ENCODE measurements around the gene OR2AP1. TPM values are rescaled to one million over a fixed set of nuclear protein-coding genes. Genes with fewer than 3 reads are reported as not detected.

OR2AP1 gene
- total and polyA plus RNA-seq, 2 donors (not counting 3 experiments of a cell fraction or from before 2014, with no cell fraction given) = not detected

GRCh38 chr12:55614764-55615163 lies 42.5 kb downstream of the OR2AP1 start:
- Histone ChIP-seq H3K36me3 (ENCODE audit: control insufficient read depth in 2 of 2, extremely low read depth in 1 of 2, insufficient read depth in 2 of 2, low read length in 2 of 2) (no peaks in the 10 kb centered on the region), H2AFZ (ENCODE audit: low read depth, low read length) (no peak overlapping the region), H3K9me3 (replicated peaks; ENCODE audit: control insufficient read depth, insufficient read depth, low read length) (no peaks in the 10 kb centered on the region), H3K9me1 (replicated peaks; ENCODE audit: control insufficient read depth, extremely low read depth, insufficient read depth, low read length) (no peaks in the 10 kb centered on the region), H3K4me2 (ENCODE audit: insufficient read depth, low read length) (no peak overlapping the region), H3K27ac (ENCODE audit: insufficient read depth, low read depth, low read length) (no peak overlapping the region), H3K9ac (replicated peaks; ENCODE audit: extremely low read depth, insufficient read depth, low read length) (no peak overlapping the region), H3K4me1 (ENCODE audit: control insufficient read depth, extremely low read depth, insufficient read depth, low read length) (no peaks in the 10 kb centered on the region), H4K20me1 (replicated peaks; ENCODE audit: control insufficient read depth, extremely low read depth, insufficient read depth, low read length) (no peaks in the 10 kb centered on the region), H3K27me3 (ENCODE audit: control insufficient read depth in 2 of 2, insufficient read depth in 2 of 2, low read length in 2 of 2) (peaks cover 2 to 4% of the 10 kb centered on the region in 2 experiments), H3K79me2 (ENCODE audit: control insufficient read depth, insufficient read depth, low read length) (no peaks in the 10 kb centered on the region), H3K4me3 (replicated peaks in 1 of 3; ENCODE audit: insufficient read depth in 1 of 3, low read depth in 1 of 3, low read length in 3 of 3) (no peak overlapping the region)
- DNase-seq (ENCODE audit: low read depth, low spot score) = no peak
- BruUV-seq (replicated peaks) = no TSS peak
- CTCF ChIA-PET = interaction anchor here (0.9 to 2.0 kb wide), 2 partner anchors 426 to 429 kb away, joined by 3 to 7 read pairs; no protein-coding TSS in a partner anchor
- dilution Hi-C loops (cut with MboI; ENCODE audit: extremely low pct_ligation_motif_present, low sequenced_read_pairs) (no loop called here), intact Hi-C loops (cut with micrococcal nuclease) (loop anchor here (5.0 kb wide), 1 partner anchor 622 kb away; no protein-coding TSS in a partner anchor)
- no peak for FAIRE-seq
- TF ChIP-seq MAX (IDR thresholded peaks at IDR 0.05; ENCODE audit: insufficient read depth, insufficient read length) (no peak), GATA2 (IDR thresholded peaks at IDR 0.05; ENCODE audit: insufficient read depth, insufficient read length, low read depth, low read length) (no peak), FOS (IDR thresholded peaks at IDR 0.05; ENCODE audit: borderline replicate concordance, insufficient read depth, low read length) (no peak), EZH2 (IDR thresholded peaks at IDR 0.05; ENCODE audit: borderline replicate concordance, low read depth, low read length, severe bottlenecking) (no peak), POLR2AphosphoS5 (IDR thresholded peaks at IDR 0.05; ENCODE audit: insufficient read depth, low read depth, low read length) (no peak), CTCF (IDR thresholded peaks at IDR 0.05; ENCODE audit: extremely low read depth in 1 of 2, insufficient read depth in 1 of 2, low read depth in 1 of 2, low read length in 2 of 2) (no peak), POLR2A (IDR thresholded peaks at IDR 0.05; ENCODE audit: low read depth, low read length) (no peak), JUN (IDR thresholded peaks at IDR 0.05; ENCODE audit: borderline replicate concordance, insufficient read depth, insufficient read length, low read depth) (no peak), MYC (IDR thresholded peaks at IDR 0.05; ENCODE audit: low read depth, low read length) (no peak)
- POLR2A ChIA-PET = no interaction called here

Data from endothelial cell of umbilical vein (primary cell).